WERI-Rb-1 (cell line): Measurements from ENCODE around the gene RAB6B.

Source experiments
- DNase-seq: peaks from one replicate; pipeline ENCODE4 v3.0.0-alpha.2; 2020
- H3K27ac ChIP-seq: fragments of 250-450 bp; sonication (Bioruptor Pico); 2 replicates; pipeline ENCODE4 v1.5.1; 2020; ENCODE audit warnings: mild to moderate bottlenecking, moderate library complexity
- H3K27me3 ChIP-seq: fragments of 250-450 bp; sonication (Bioruptor Pico); 2 replicates; pipeline ENCODE4 v1.5.1; 2021; ENCODE audit warnings: mild to moderate bottlenecking, low read depth, moderate library complexity; ENCODE audit not compliant: insufficient read depth, severe bottlenecking
- H3K36me3 ChIP-seq: fragments of 250-450 bp; sonication (Bioruptor Pico); 2 replicates; pipeline ENCODE4 v1.5.1; 2020; ENCODE audit warnings: mild to moderate bottlenecking, moderate library complexity
- H3K4me3 ChIP-seq: 2 replicates; pipeline ENCODE4 v1.5.1; 2011; ENCODE audit warnings: low read depth, mild to moderate bottlenecking, control low read depth, low read length
- H3K9me3 ChIP-seq: fragments of 250-450 bp; sonication (Bioruptor Pico); 2 replicates; pipeline ENCODE4 v1.5.1; 2021; ENCODE audit warnings: mild to moderate bottlenecking, moderate library complexity; ENCODE audit not compliant: severe bottlenecking
- TF ChIP-seq, protein P1 (sequence below): IDR thresholded peaks from 2 replicates; pipeline ENCODE4 v1.5.1; 2011; ENCODE audit warnings: low read depth, mild to moderate bottlenecking, control low read depth, inconsistent platforms, low read length

RAB6B gene

DNA sequence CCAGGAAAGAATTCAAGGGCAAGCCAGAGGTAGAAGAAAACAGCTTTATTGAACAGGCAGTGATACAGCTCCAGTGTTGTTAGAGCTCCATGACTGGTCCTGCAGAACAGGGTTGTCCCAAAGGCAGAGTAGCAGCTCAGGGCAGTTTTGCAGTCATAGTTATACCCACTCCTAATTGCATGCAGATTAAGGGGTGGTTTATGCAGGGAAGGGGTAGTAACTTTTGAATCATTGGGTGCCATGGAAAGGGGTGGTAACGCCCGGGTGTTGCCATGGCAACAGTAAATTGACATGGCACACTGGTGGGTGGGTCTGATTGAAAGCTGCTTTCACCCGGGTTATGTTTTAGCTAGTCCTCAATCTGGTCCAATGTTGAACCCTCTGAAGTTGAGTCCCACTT, 9.7 kb upstream of the RAB6B start:
- TF ChIP-seq, protein P1, sequence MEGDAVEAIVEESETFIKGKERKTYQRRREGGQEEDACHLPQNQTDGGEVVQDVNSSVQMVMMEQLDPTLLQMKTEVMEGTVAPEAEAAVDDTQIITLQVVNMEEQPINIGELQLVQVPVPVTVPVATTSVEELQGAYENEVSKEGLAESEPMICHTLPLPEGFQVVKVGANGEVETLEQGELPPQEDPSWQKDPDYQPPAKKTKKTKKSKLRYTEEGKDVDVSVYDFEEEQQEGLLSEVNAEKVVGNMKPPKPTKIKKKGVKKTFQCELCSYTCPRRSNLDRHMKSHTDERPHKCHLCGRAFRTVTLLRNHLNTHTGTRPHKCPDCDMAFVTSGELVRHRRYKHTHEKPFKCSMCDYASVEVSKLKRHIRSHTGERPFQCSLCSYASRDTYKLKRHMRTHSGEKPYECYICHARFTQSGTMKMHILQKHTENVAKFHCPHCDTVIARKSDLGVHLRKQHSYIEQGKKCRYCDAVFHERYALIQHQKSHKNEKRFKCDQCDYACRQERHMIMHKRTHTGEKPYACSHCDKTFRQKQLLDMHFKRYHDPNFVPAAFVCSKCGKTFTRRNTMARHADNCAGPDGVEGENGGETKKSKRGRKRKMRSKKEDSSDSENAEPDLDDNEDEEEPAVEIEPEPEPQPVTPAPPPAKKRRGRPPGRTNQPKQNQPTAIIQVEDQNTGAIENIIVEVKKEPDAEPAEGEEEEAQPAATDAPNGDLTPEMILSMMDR, result no peak
- no peaks in the 10 kb centered on the region for H3K9me3 ChIP-seq
- no peak overlapping the region for H3K27ac ChIP-seq
- DNase-seq, result no peak
- no peaks in the 10 kb centered on the region for H3K27me3 ChIP-seq
- H3K36me3 ChIP-seq, result no peaks in the 10 kb centered on the region
- H3K4me3 ChIP-seq, result no peak overlapping the region

DNA sequence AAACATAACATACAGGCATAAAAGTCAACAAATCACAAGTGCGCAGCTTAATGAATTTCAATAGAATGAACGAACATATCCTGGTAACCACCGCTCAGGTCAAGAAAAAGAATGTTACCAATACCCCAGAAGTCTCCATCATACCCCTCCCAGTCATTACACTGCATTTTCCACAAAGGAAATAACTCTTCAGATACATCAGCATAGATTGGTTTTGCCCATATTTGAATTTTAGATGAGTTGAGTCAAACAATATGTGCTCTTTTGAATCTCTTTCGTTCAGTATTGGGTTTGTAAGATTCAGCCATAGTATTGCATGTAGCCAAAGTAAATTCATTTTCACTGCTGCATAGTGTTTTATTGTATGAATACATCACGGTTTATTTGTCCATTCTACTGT, 6.2 kb upstream of the RAB6B start:
- H3K9me3 ChIP-seq, result no peaks in the 10 kb centered on the region
- TF ChIP-seq, protein P1, result no peak
- H3K27me3 ChIP-seq, result peaks cover 10% of the 10 kb centered on the region
- no peak overlapping the region for H3K27ac ChIP-seq
- no peak for DNase-seq
- no peak overlapping the region for H3K4me3 ChIP-seq
- H3K36me3 ChIP-seq, result no peaks in the 10 kb centered on the region

DNA sequence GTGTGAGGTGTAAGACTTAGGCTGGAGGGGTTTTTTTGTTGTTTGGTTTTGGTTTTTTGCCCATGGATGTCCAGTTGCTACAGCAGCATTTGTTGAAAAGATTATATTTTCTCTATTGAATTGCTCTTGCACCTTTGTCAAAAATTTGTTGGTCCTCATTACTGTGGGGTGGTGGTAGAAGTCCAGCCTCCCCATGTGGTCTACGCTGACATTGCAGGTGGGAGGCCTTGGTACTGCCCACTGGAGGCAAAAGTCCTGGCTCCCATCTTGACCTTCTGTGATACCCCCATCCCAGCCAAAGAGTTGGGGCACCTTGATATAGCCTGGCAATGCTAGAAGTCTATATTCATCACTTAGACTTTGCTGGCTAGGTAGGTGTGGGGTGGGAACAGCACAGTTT, 5.4 kb upstream of the RAB6B start:
- no peak for DNase-seq
- Histone ChIP-seq H3K4me3 (no peak overlapping the region), H3K27ac (no peak overlapping the region), H3K27me3 (peaks cover 17% of the 10 kb centered on the region), H3K9me3 (no peaks in the 10 kb centered on the region), H3K36me3 (no peaks in the 10 kb centered on the region)
- TF ChIP-seq, protein P1, result peak; percentile 61

DNA sequence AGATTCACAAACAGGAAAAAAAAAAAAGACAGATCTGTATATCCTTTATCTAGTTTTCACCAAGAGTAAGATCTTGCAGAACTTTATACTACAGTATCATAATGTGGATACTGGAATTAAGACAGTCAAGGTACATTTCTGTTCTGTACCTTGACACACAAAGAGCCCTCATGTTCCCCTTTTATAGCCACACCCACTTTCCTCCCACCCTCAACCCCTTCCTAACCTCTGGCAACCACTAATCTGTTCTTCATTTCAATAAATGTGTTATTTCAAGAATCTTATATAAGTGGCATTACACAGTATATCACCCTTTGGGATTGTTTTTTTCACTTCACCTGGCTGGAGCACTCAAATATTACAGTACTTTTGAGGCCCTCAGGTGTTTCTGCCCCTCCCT, 3.6 kb upstream of the RAB6B start:
- no peaks in the 10 kb centered on the region for H3K9me3 ChIP-seq
- DNase-seq, result no peak
- H3K4me3 ChIP-seq, result no peak overlapping the region
- TF ChIP-seq, protein P1, result no peak
- peaks cover 31% of the 10 kb centered on the region for H3K27me3 ChIP-seq
- no peaks in the 10 kb centered on the region for H3K36me3 ChIP-seq
- no peak overlapping the region for H3K27ac ChIP-seq

DNA sequence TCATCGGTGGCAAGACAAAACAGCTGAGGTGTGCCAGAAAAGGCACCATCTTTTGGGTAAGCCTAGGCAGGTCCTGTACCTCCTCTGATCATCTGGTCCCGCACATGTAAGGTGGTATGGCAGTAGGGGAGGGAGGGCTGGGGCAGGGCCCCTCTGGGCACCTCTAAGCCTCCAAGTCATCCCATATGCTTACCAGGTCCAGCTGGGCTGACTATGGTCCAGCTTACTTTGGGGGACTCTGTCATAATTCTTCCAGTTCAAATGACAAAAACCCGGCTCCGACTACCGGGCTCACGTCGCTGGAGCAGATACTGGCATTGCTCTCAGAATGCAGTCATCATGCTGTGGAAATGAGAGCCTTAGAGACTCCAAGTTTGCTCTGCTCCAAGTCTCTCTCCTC, 1.9 kb upstream of the RAB6B start:
- H3K9me3 ChIP-seq, result no peaks in the 10 kb centered on the region
- H3K36me3 ChIP-seq, result no peaks in the 10 kb centered on the region
- no peak overlapping the region for H3K27ac ChIP-seq
- peaks cover 47% of the 10 kb centered on the region for H3K27me3 ChIP-seq
- DNase-seq, result no peak
- H3K4me3 ChIP-seq, result no peak overlapping the region
- TF ChIP-seq, protein P1, result no peak

DNA sequence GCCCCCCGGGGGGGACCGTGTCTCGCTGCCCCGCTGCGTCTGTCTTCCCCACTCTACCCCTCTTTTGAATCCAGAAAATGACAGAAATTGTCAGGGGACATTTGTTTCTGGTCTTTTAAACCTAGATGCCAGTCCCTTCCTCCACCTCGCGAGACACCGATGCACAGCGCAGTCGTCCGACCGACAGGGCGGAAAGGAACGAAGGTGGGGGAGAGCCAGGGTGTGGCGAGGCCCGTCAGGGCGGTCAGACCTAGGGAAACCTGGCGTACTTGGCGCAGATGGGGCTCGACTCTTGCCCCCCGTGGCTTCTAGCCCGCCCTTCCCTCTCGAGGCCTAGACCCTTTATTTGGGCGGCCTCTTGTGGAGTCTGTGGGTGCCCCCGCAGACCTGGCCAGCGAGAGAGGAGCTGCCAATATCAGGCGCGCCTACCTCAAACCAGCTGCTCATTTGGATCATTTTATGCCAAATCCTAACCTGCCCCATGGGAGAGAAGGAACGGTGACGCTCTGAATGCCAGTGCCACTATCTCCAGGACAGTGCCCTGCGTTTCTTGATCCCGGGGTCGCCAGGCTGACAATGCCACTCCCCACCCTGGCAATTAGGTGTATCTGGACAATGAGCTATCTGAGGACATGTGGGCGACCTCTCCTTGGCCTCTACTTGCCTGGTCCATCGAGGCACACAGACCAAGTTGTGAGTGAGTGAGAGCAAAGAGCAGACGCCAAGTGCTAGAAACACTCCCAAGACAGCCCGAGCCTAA, 500 bp upstream of the RAB6B start:
- H3K27me3 ChIP-seq, result peaks cover 54% of the 10 kb centered on the region
- H3K4me3 ChIP-seq, result peak overlapping the region; percentile 61
- no peak overlapping the region for H3K27ac ChIP-seq

More for the DNA sequence above, 500 bp upstream of the RAB6B start:
- no peaks in the 10 kb centered on the region for H3K36me3 ChIP-seq
- TF ChIP-seq, protein P1, result no peak
- no peaks in the 10 kb centered on the region for H3K9me3 ChIP-seq
- no peak for DNase-seq
